Measurements from ENCODE around the gene SPSB2. TPM values are rescaled to one million over a fixed set of nuclear protein-coding genes. Genes with fewer than 3 reads are reported as not detected.
"Not testable (repeated sequence)": the region's sequence is repeated elsewhere in the genome, so short reads cannot be mapped to it uniquely, and the experiment has no call there.

SPSB2 gene
- total RNA-seq, 4 donors from 2014 or later, result 6.8 to 14.7 (median 11.5) TPM

GRCh38 chr12:6866163-6866919 is 6.8 kb downstream of the SPSB2 start:
- intact Hi-C loops (cut with DNase I; ENCODE audit: low total_unique reads), result no loop called here
- 67 to 72% methylated on average over 19 of the region's 19 CpGs for WGBS, 2 donors
- DNase-seq (ENCODE audit: low spot score in 2 of 2), result no peak

GRCh38 chr12:6865307-6865706 is 7.8 kb downstream of the SPSB2 start:
- H3K4me3 ChIP-seq (ENCODE audit: low read depth, poor library complexity, severe bottlenecking); DNase-seq (ENCODE audit: low spot score in 2 of 2); intact Hi-C loops (cut with DNase I; ENCODE audit: low total_unique reads): not testable (repeated sequence)
- WGBS, 2 donors, result 91 to 96% methylated on average over 5 of the region's 5 CpGs

More at GRCh38 chr12:6866163-6866919, 6.8 kb downstream of the SPSB2 start:
- TF ChIP-seq POLR2A (IDR thresholded peaks at IDR 0.05), result no peak
- no peak for TF ChIP-seq CTCF (IDR thresholded peaks at IDR 0.05)
- no peak overlapping the region for H3K4me3 ChIP-seq (ENCODE audit: low read depth, poor library complexity, severe bottlenecking)

- no peak overlapping the region for H3K4me3 ChIP-seq (ENCODE audit: low read depth, poor library complexity, severe bottlenecking)
- no peak for TF ChIP-seq CTCF (IDR thresholded peaks at IDR 0.05)
- no peak for TF ChIP-seq POLR2A (IDR thresholded peaks at IDR 0.05)
- WGBS, 2 donors, result 93 to 97% methylated on average over 15 to 16 of the region's 16 CpGs
- peak in 1 of 2 donors; percentile 83 for DNase-seq (ENCODE audit: low spot score in 2 of 2)
- intact Hi-C loops (cut with DNase I; ENCODE audit: low total_unique reads), result no loop called here
These were observed 9.3 kb downstream of the SPSB2 start for GRCh38 chr12:6863586-6864321.

GRCh38 chr12:6863033-6863432 is 10.1 kb downstream of the SPSB2 start:
- TF ChIP-seq POLR2A (IDR thresholded peaks at IDR 0.05), result no peak
- no peak for TF ChIP-seq CTCF (IDR thresholded peaks at IDR 0.05)
- WGBS, 2 donors, result 90 to 91% methylated on average over 11 of the region's 11 CpGs
- H3K4me3 ChIP-seq (ENCODE audit: low read depth, poor library complexity, severe bottlenecking), result no peak overlapping the region
- intact Hi-C loops (cut with DNase I; ENCODE audit: low total_unique reads), result no loop called here
- no peak for DNase-seq (ENCODE audit: low spot score in 2 of 2)

- intact Hi-C loops (cut with DNase I; ENCODE audit: low total_unique reads), result no loop called here
- WGBS, 2 donors, result 91 to 95% methylated on average over 9 of the region's 9 CpGs
- no peak overlapping the region for H3K4me3 ChIP-seq (ENCODE audit: low read depth, poor library complexity, severe bottlenecking)
These were observed 11.7 kb downstream of the SPSB2 start for GRCh38 chr12:6861391-6861790.

More at GRCh38 chr12:6861391-6861790, 11.7 kb downstream of the SPSB2 start:
- TF ChIP-seq CTCF (IDR thresholded peaks at IDR 0.05) (no peak), POLR2A (IDR thresholded peaks at IDR 0.05) (no peak)
- no peak for DNase-seq (ENCODE audit: low spot score in 2 of 2)
